Activated CD4-positive, alpha-beta T cell treated with anti-CD3 and anti-CD28 coated beads, Interleukin-2, amount 50 U/mL, for 4 hours (primary cell): ENCODE data around the gene F2R.
A peak's percentile ranks its signal among the peaks of the same experiment; 100 is the strongest.
"Not testable (repeated sequence)": the region's sequence is repeated elsewhere in the genome, so short reads cannot be mapped to it uniquely, and the experiment has no call there.

Experiments
- DNase-seq, 2 experiments: peaks; one replicate each; pipeline ENCODE4 v3.0.0-alpha.2; 2020

Gene F2R

DNA sequence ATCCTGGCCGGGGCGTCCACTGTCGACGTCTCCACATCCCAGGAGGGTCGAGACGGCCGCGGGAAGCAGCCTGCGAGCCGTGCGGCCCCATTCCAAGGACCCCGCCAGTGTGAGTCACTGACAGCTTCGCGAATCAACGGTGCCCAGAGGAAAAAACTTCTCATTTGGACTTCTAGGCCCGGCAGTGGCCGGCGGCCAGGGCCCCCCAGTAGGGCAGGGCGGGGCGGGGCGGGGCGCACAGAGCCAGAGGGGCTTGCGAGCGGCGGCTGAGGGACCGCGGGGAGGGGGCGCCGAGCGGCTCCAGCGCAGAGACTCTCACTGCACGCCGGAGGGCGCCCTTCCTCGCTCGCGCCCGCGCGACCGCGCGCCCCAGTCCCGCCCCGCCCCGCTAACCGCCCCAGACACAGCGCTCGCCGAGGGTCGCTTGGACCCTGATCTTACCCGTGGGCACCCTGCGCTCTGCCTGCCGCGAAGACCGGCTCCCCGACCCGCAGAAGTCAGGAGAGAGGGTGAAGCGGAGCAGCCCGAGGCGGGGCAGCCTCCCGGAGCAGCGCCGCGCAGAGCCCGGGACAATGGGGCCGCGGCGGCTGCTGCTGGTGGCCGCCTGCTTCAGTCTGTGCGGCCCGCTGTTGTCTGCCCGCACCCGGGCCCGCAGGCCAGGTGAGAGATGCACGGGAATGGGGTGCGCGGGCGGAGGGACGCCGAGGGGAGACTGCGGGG lies at the start of gene F2R:
TSS of gene F2R (plus strand) at position 391 of the 720 bp plus-strand sequence. CDS start at position 573, 182 bp downstream.
- DNase-seq: peak in 1 of 2 experiments; percentile 31

DNA sequence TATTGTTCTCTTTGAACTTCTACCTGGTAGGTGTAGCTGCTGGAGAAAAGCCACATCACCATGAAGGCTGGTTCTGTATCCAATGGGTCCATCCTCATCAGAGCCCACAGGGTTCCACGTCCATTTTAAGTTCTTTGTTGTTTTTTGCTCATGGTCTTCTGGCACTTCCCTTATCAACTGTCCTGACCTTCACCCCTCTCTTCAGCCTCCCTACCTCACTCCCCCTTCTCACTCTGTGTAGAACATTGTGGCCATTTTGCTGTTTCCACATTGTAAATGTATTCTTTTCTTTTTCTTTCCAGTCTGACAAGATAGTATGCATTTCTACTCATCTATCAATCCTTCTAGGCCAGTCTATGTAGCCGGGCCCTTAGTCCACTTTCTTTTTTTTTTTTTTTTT lies 48.4 kb upstream of the F2R start:
- DNase-seq: no peak

DNA sequence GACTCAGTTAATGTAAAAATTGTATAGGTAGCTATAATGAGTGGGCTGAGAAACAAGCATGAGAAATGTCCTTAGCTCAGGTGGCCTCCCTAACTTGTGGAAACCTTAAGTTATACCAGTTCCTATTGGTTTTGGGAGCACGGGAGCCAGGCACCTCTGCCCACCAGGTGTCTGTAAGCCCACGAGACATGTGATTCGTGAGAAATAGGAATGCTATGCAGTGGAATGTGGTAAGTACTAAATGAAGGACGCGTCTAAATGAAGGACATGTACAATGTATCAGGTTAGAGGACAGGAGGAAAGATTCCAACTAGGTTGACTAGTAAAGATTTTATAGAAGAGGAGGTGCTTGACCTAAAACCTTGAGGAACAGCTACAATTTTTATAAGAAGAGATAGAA lies 46.7 kb upstream of the F2R start:
- no peak for DNase-seq

DNA sequence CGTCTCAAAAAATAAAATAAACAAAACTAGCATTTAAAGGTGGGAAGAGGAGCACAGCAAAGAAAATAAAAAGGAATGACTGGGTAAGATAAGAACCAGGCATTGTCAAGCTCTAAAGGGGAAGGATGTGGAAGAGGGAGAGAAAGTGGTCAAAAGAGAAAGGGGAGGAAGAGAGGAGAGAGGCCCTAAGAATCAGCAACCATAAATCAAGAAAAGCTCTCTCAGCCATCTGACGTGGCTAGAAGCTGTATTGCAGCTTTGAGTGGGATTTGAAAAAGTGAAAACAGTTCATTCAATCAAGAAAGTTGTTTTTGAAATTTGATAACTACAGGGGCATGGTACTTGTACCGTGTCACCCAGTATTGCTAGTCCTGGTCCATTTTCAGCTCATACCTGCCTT lies 45.4 kb upstream of the F2R start:
- DNase-seq: no peak

DNA sequence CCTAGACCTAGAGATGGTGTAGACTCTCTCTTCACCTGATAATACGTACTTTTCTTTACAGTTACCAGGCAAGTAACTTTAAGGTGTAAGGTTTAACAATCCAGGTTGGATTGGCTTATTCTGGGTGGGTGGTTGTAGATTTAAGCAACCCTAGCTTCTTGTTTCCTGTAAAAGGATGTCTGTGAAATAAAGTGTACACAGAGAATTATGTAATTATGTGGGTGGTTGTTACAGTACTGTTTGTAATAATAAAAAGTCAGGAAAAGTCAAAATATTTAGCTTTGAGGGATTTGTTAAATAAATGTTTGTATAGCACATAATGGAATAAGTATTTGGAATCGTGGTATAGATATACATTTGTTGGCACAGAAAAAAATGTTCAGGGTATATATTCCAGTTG lies 43.7 kb upstream of the F2R start:
- no peak for DNase-seq

DNA sequence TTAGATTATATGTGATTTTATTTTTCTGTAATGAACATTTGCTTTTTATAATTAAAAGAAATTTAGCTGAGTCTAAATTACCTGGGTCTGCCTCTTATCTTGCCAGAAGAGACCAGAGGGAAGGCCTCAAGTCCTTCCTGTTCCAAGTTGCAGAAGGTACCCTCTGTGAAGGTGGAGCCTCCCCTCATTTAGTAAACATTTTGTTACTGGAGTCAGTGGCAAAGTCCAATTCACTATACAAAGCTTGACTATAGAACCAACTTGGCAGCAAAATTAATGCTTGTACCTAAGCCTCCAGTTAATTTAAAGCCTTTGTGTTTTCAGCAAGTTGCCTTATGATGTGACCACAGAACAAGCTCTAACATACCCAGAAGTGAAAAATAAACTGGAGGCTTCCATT lies 42.8 kb upstream of the F2R start:
- DNase-seq: no peak

DNA sequence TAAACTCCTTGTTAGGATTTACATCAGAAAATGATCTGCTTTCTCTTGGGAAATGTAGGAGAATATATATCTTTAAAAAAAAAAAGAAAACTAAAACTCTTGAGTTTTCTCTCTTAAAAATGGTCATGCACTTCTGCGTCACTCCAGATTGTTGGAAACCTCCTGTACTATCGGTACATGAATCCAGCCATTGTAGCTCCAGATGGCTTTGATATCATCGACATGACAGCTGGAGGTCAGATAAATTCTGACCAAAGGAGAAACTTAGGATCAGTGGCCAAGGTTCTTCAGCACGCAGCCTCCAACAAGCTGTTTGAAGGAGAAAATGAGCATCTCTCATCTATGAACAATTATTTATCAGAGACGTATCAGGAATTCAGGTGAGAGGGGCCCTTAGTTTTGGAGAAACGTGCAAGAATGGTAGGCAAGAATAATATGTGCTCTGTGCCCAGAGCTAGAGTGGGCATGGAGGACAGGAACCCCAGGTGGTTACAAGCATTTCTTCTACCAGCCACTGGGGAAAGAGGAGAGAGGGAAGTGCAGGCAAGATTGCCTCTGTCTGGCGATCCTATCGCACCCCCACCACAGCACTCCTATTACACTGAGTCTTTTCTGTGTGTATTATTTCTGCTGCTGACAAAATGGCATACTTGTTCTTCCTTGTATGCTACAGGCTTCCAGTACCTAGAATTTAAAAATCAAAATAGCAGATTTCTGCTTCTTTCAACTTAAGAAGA lies 41.4 kb upstream of the F2R start:
- DNase-seq: no peak

DNA sequence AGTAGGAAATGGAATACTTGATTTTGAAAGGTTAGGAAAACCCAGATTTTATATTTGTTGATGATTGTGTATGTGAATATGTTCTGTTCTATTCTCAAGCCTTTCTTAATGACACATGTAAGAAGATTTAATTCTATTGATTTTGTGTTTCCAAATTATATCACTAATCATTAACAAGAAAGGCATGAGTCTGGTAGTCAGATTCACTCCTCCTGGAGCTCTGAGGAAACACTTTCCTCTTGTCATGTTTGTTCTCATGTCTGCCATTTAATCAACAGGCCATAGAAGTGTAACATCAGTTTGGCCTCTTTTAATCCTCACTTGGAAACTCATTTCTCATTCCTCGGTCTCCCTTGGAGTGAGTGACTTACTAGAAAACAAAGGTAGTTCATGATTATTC lies 40.6 kb upstream of the F2R start:
- DNase-seq: no peak

DNA sequence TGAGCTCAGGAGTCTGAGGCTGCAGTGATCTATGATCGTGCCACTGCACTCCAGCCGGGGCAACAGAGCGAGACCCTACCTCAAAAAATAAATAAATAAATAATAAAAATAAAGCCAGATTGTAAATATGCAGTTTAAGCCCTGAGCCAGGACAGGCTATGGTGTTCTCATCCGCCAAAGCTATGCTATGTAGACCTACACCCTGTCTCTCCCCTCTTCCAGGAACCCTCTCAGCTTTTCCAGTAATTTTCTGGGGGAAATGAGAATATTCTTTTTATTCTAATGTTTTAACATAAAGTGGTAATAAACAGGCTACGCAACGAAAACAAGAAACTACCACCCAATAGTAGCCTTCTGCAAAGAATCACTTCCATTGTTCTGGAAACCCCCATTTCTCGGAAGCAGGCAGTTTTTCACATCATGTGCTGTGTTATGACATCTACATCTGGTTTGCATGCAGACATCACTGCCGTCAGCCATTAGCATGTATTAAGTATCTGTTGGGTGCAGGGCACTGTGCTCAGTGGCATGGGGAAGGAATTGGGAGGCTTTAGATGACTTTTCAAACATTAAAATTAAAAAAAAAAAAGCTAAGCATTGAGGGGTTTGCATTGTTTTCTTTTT lies 38.0 kb upstream of the F2R start:
- DNase-seq: no peak

DNA sequence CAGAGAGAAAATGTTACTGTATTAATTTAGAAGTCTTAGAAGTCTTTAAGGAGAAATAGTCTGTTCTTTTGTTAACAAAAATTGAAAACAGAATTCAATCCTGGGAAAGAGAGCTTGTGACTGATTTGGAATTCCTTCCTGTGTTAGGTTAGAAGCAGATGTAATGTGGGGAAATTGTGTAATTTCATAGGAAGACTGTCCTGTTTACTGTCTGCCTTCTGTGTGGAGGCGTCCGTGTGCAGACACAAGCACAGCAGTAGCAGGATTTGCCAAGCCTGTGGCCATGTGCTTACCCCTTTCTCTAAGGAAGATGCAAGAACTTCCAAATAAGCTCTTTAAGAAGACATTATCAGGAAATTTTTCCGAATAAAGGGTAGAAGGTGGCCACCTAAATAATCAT lies 36.7 kb upstream of the F2R start:
- DNase-seq: no peak

DNA sequence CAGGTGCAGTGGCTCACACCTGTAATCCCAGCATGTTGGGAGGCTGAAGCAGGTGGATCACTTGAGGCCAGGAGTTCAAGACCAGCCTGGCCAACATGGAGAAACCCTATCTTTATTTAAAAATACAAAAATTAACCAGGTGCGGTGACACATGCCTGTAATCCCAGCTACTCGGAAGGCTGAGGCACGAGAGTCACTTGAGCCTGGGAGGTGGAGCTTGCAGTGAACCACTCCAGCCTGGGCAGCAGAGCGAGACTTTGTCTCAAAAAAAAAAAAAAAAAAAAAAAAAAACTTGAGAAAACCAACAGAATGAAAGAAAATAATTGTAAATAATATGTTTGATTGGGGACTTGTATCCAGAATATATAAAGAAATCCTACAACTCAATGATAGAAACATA lies 35.1 kb upstream of the F2R start:
- DNase-seq: not testable (repeated sequence)

DNA sequence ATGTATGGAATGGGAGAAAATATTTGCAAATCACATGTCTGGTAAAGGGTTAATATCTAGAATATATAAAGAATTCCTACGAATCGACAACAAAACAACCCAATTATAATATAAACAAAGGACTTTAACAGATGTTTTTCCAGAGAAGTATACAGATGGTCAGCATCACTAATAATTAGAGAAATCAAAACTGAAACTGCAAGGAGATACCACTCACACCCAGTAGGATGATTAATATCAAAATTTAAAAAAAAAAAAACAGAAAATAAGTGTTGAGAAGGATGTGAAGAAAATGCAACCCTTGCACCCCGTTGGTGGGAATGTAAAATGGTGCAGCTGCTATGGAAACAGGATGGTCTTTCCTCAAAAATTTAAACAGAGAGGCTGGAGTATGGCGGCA lies 34.6 kb upstream of the F2R start:
- no peak for DNase-seq

DNA sequence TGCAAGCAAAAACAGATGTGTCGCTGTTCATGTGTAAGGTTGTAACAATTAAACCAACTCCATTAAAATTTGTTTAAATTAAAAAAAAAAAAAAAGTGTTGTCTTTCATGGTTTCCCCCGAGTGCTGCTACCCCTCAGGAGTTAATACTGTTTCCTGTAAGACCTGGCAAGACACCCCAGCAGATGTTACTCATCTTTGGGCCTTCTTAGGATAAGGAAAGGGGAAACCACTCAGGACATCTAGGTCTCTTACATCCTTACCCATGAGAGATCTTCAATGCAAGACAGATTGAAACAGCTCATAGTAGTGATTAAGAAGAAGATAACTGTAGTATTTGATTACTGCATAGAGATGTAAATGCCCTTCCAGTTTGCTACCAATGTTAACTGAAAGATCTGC lies 33.5 kb upstream of the F2R start:
- DNase-seq: no peak

DNA sequence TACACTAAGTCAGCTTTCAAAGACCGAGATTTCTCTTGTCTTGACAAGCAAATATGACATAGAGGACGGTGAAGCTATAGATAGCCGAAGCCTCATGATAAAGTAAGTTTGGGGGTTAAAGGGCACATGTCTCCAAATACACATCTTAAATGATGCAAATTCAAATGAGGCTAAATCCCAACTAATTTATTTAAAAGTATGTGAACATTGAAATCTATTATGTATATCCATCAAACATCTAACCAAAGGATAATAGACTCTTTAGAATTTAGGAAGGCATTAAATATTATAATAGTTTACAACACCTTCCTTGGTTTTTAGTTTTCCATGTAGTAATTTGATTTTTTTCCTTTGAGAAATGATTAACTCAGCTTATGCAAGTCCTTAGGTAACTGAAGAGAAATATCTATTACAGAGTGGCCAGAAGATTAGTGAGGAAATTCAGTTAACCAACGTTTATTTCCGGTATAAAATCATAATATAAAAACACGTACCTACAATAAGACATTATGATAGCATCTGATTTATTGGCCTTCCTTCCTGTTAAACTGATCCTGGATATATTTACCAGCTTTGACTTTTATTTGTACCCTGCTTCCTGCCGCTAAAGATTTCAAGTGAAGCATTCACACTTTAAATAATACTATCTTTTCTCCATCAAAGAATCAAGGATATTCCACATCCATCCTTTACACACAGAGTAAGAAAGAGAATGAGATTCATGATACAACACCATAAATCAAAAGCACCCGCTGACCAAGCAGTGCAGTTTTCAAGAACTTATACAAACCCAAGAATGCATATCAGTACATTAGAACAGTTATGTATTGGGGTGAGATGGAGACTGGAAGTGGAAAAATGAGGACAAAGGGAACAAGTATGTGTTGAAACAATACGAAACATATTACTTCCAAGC lies 31.9 kb upstream of the F2R start:
- no peak for DNase-seq

DNA sequence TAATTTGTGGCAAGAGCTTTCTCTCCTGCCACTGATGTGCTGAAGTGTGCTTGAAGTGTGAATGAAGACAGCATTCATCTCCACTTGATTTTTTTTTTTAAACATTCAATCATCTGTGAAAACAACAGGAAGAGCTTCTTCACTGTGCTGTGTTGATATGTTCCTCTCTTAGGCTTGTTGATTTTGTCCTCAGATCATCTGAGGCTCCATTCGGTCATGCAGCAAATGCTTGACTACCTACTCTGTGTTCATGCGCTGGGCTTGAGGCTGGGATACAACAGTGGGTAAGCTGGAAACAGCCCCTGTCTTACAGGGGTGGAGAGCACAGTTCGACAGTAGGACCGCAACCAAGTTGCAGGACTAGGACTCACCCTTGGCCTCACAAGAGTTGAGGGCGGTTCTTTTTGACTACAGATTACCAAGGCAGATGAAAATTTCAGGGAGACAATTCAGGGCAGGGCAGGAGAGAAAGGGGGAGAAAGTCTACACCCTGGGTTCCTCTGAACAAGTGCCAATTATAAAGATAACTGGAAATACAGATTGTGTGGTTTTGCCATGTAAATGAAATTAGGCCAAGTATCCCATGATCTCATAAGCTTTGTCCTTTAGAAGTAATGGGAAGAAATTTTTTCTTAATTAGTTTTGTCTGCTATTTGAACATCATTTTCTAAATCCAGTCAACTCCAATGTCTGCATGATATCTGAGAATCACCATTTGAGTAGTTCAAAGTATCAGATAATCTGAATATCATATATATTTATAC lies 31.0 kb upstream of the F2R start:
- no peak for DNase-seq

DNA sequence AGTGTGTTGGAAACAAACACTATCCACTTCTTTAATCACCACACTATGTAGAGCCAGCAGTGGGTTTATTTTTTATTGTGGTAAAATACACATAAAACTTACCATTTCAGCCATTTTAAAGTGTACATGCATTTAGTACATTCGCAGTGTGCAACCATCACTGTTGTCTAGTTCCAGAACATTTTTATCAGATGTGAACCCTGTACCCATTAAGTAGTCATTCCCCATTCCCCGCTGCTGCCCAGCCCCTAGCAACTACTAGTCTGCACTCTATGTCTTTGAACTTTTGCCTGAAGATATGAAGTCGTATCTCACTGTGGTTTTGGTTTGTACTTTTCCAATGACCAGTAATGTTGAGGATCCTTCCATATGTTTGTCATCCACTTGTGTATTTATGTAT lies 30.2 kb upstream of the F2R start:
- no peak for DNase-seq

DNA sequence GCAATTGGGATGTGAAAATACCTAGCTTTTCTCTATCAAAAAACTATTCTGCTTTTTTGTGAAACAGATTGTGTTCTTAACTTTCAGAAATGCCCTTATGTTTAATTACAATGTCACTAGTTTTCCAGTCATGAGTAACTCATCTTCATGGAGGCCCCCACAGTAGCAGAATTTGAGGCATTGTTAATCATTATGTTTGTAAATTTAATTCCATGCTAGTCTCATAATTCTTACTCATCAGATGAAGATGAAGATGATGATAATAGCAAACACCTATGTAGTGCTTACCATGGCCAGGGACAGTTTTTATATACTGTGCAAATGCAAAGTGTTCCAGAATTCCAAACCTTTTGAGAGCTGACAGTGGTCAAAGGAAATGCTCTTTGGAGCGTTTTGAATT lies 27.7 kb upstream of the F2R start:
- DNase-seq: no peak

DNA sequence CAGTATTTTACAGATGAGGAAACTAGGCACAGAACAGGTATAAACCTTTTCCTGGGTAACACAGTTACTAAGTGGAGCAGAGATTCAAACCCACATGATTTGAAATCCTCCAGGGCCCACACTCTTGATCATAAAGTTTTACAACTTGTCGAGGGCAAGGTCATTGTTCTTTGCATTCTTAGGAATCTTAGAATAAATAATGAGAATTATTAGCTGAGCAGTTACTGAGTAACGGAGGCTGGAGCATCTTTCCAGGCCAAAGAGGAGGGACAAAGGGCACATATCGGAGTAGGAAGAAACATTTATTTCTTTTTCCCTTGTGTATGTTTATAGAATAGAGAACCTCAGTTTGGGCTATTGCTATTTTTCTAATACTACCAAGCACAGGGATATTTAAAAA lies 27.1 kb upstream of the F2R start:
- no peak for DNase-seq

DNA sequence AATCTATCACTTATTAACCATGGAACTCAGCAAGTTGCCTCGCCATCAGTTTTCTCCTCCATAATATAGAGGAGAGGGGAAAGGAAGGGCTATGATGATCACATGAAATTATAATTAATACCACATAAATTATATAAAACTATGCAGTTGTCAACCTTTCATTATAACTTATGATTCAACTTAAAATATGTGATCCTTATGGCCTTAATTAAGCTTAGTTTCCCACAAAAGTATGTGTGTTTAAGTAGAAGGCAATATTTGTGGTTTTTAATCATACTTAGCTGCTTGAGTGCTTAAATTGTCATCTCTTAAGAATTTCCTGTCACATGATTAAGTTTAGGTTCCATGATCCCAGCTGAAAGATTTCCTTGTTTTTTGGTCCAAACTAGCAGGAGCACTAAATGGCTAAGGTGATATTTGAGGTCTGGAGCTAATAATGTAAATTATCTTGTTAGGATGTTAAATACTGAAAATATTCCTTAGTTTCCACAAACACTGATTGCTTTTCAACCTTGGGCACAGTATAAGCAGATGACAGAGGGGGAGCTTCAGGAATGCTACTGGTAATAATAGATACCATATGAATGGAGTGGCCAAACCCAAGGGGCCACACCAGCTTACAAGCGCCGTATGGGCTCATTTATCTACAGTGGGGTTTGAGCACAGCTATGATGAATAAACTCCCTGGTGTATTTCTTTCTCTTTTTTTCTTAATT lies 26.4 kb upstream of the F2R start:
- no peak for DNase-seq

DNA sequence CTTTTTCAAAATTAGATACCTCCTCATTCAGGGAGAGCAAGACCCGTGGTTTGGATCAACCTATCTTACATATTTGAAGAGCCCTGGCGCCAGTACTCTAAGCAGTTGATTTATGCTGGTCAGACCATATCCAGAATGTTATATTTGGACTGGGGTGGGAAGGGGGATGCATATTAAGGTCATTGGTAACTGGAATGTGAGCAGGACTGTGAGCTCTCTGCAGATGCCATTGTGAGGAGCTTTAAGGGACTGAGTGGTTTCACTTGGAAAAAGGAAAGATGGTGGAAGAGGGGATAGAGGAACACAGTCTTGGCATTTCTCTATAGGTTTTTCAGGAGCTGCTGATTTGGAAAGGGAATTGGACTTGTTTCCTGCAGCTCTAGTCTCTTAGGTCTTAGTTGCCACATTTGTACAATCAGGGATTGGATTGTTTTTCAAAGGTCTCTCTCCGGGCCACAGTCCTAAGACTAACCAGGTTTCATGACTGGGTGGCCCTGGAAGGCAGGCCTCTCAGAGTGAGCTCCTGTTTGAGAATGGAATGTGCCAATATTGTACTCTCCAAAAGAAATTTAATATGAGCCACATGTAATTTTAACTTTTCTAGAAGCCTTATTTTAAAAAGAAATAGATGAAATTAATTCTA lies 25.8 kb upstream of the F2R start:
- DNase-seq: no peak
